GM12864 (cell line): ENCODE measurements around the gene NHS.

Experiments used
- DNase-seq: peaks from one replicate; pipeline ENCODE4 v3.0.0-alpha.2; 2011; ENCODE audit warnings: low read depth
- H3K4me3 ChIP-seq: 2 replicates; pipeline ENCODE4 v1.5.1; 2011; ENCODE audit warnings: mild to moderate bottlenecking, low read depth, low read length, control low read depth
- TF ChIP-seq, protein P1 (sequence below): IDR thresholded peaks from 2 replicates; pipeline ENCODE4 v1.5.1; 2011; ENCODE audit warnings: low read depth, mild to moderate bottlenecking, moderate library complexity, low read length, control low read depth, inconsistent platforms; ENCODE audit errors: missing control alignments

Gene NHS

DNA sequence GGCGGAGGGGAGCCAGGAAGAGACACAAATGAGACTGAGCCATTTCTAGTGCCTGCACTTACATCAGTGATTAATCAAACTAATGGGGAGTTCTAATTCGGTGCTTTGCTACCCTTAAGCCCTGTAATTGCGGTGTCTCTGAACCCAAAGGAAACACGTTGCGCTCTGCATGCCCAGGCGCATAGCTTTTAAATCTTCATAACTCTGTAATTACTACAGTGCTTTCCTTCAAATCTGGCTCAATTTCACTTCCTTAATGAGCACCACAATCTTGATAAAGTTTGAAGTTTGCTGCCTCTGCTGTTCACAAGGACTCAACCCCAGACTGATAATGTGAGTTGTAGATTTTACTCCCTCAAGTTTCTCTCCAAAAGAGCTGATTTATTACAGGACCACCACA, 5.7 kb upstream of the NHS start:
- TF ChIP-seq, protein P1, sequence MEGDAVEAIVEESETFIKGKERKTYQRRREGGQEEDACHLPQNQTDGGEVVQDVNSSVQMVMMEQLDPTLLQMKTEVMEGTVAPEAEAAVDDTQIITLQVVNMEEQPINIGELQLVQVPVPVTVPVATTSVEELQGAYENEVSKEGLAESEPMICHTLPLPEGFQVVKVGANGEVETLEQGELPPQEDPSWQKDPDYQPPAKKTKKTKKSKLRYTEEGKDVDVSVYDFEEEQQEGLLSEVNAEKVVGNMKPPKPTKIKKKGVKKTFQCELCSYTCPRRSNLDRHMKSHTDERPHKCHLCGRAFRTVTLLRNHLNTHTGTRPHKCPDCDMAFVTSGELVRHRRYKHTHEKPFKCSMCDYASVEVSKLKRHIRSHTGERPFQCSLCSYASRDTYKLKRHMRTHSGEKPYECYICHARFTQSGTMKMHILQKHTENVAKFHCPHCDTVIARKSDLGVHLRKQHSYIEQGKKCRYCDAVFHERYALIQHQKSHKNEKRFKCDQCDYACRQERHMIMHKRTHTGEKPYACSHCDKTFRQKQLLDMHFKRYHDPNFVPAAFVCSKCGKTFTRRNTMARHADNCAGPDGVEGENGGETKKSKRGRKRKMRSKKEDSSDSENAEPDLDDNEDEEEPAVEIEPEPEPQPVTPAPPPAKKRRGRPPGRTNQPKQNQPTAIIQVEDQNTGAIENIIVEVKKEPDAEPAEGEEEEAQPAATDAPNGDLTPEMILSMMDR: no peak
- DNase-seq: no peak
- H3K4me3 ChIP-seq: no peak overlapping the region

DNA sequence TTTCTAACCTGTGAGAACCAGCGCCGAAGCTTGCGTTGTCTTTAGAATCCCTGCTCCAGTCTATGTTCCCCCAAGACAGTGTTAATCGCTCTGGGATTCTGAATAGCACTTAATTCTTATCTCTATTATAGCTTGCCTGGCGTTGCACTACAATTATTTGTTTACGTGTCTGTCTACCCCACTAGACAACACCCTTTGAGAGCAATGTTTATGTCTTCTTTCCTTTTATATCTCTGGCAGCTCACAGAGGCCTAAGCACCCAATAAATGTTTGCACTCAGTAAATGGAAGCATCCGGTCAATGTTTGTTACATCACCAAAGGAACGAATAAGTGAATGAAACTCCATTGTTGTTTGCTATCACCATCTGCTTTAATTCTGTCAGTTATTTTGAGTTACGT, 4.8 kb upstream of the NHS start:
- H3K4me3 ChIP-seq: no peak overlapping the region
- TF ChIP-seq, protein P1: no peak
- no peak for DNase-seq

DNA sequence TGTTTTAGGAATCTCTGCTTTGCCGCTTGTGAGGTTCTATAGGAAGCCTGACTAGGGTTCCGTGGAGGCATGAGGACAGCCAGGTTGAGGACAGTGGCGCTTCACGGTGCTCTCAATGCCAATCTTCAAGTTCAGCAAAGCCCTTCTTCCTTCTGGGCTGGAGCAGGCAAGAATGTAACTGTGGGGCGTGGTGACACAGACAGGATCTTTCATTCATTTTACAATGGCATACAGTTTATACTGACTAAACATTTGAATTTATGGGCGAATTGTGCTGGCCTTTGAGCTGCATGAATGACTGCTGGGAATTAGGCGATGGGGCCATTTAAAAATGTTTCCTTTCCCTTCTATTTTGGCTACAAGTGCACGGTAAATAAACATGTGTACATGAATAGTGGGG, 2.9 kb upstream of the NHS start:
- TF ChIP-seq, protein P1: no peak
- no peak for DNase-seq
- H3K4me3 ChIP-seq: no peak overlapping the region

DNA sequence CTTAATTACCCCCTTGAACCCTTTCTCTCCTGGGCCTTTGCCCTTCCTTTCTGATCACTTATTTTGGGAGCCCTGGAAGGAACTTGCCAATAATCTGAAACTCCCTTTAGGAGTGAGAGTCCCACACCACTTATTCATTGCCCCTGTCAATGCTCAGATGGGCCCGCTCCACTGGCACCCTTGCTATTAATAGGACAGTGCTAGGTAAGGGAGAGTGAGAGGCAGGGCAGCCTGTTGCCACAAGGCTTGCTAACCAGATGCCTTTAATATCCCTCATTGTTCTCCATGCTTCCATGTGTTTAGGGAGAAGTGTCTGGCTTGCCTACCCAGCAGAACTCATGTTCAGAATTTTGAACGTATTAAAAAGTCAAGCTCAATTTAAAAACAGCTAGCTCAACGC, 1.7 kb upstream of the NHS start:
- no peak overlapping the region for H3K4me3 ChIP-seq
- TF ChIP-seq, protein P1: no peak

DNA sequence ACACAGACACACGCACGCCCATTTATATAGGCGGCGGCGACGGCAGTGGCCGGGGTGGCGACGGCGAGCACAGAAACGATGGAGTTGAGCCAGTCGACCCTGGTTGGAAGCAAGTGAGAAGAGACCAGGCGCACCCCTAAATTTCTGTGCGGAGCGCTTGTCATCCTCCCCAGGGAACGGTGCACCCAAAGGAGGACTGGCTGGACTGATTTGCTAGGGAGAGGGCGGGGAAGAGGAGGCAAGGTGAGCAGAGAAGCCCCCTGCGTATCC, 302 bp downstream of the NHS start:
- no peak overlapping the region for H3K4me3 ChIP-seq
- no peak for DNase-seq
- TF ChIP-seq, protein P1: no peak

More for the DNA sequence above, 1.7 kb upstream of the NHS start:
- DNase-seq: no peak

DNA sequence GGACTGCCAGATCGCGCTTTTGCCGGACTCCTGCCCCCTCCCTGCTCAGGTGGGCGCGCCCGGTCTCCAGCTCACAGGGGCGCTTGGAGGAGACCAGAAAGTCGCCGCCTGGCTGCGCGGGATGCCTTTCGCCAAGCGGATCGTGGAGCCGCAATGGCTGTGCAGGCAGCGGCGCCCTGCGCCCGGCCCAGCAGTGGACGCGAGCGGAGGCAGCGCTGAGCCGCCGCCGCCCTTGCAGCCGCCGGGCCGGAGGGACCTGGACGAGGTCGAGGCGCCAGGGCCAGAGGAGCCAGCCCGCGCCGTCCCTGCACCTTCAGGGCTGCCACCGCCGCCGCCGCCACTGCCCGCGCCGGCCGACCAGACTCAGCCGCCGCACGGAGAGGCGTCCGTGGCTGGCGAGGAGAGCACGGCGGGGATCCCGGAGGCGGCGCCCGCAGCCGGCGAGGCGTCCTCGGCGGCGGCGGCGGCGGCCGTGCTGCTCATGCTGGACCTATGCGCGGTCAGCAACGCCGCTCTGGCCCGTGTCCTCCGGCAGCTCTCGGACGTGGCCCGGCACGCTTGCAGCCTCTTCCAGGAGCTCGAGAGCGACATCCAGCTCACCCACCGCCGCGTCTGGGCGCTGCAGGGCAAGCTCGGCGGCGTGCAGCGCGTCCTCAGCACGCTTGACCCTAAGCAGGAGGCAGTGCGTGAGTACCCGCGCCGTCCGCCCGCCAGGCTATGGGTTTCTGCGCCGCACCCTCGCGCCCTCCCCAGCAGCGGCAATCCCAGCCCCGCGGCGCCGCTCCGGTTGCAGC, 834 bp downstream of the NHS start:
- TF ChIP-seq, protein P1: no peak
- H3K4me3 ChIP-seq: no peak overlapping the region
- DNase-seq: no peak

DNA sequence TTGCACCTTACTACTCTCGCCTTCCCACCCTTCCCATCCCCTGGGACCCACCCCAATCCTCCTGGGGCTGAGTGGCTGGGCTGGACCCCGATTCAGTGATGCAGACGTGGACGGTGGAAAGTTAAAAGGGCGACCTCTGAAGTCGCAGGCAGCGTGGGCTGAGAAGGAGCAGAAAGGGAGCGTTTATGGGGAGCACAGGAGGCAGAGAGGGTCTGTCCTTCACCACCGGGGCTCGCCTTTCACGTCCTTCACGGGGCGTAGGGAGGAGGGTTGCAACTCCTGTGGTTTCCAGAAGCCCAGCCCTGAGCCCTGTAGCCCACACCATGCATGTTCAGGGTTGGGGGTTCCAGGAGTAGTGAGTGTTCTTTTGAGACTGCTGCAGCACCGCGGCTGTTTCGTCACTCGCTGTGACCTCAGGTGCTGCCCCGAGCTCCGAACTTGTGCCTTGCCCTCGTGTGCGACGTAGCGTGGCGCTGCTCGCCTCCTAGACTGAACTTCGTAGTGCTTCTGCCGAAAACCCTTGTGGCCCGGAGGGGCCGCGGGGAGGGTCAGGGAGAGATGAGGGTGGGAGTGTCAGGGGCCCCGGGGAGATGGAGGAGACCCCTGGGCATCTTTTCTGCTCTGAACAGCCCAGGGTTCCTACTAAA, 1.6 kb downstream of the NHS start:
- no peak for DNase-seq

More for the DNA sequence above, 1.6 kb downstream of the NHS start:
- TF ChIP-seq, protein P1: no peak
- no peak overlapping the region for H3K4me3 ChIP-seq
